HEK293 (cell line): Measurements from ENCODE around the gene DENND4B.

ENCODE experiments used
- CTCF ChIP-seq: fragments of 450-650 bp; formaldehyde crosslinking; IDR thresholded peaks from 2 replicates; pipeline ENCODE4 v1.5.1; 2016; ENCODE audit warnings: missing biosample characterization, missing genetic modification characterization
- TCF7L2 ChIP-seq: IDR thresholded peaks from 2 replicates; pipeline ENCODE4 v1.6.1; 2011; ENCODE audit warnings: low read depth, mild to moderate bottlenecking, inconsistent platforms, low read length, moderate library complexity, borderline replicate concordance
- ZBTB26 ChIP-seq: fragments of 450-650 bp; formaldehyde crosslinking; optimal IDR thresholded peaks from 2 replicates; pipeline ENCODE3; 2016; ENCODE audit warnings: missing biosample characterization, mild to moderate bottlenecking, missing genetic modification characterization
- ZNF121 ChIP-seq: fragments of 450-650 bp; formaldehyde crosslinking; IDR thresholded peaks from 2 replicates; pipeline ENCODE4 v1.5.1; 2016; ENCODE audit warnings: missing biosample characterization, missing genetic modification characterization
- ZNF211 ChIP-seq: fragments of 450-650 bp; formaldehyde crosslinking; IDR thresholded peaks from 2 replicates; pipeline ENCODE4 v1.5.1; 2016; ENCODE audit warnings: low read depth, missing biosample characterization, missing genetic modification characterization
- ZNF214 ChIP-seq: fragments of 450-650 bp; formaldehyde crosslinking; IDR thresholded peaks from 2 replicates; pipeline ENCODE4 v1.5.1; 2017; ENCODE audit warnings: missing biosample characterization, mild to moderate bottlenecking, missing genetic modification characterization, borderline replicate concordance
- ZNF488 ChIP-seq: fragments of 450-650 bp; formaldehyde crosslinking; IDR thresholded peaks from 2 replicates; pipeline ENCODE4 v1.5.1; 2016; ENCODE audit warnings: missing biosample characterization, missing genetic modification characterization
- ZNF514 ChIP-seq: fragments of 450-650 bp; formaldehyde crosslinking; IDR thresholded peaks from 2 replicates; pipeline ENCODE4 v1.5.1; 2016; ENCODE audit warnings: missing biosample characterization, missing genetic modification characterization

- TF ChIP-seq ZNF214 (tag by site-specific recombination) (no peak), CTCF (no peak), ZNF514 (tag by site-specific recombination) (no peak), ZNF488 (tag by site-specific recombination) (no peak), ZBTB26 (tag by site-specific recombination) (no peak), ZNF121 (tag by site-specific recombination) (no peak), ZNF211 (tag by site-specific recombination) (no peak), TCF7L2 (no peak)
Measured at GRCh38 chr1:153991151-153991630, 44.7 kb upstream of the DENND4B start.
